AG08396 (cell line): ENCODE measurements around the gene BABAM2.

Experiments used
- DNase-seq: peaks from one replicate; pipeline ENCODE4 v3.0.0; 2012; ENCODE audit warnings: low spot score, mixed read lengths

BABAM2 gene

GRCh38 chr2:27911458-27912210 is 21.1 kb downstream of the BABAM2 start:
- DNase-seq, result no peak

- no peak for DNase-seq
Observed at GRCh38 chr2:27912512-27912911, 22.0 kb downstream of the BABAM2 start.

GRCh38 chr2:27914041-27914804 is 23.7 kb downstream of the BABAM2 start:
- no peak for DNase-seq

GRCh38 chr2:27914805-27915175 is 24.3 kb downstream of the BABAM2 start:
- DNase-seq, result no peak

GRCh38 chr2:27915191-27915590 is 24.7 kb downstream of the BABAM2 start:
- DNase-seq, result no peak

- no peak for DNase-seq
Observed at GRCh38 chr2:27915874-27916273, 25.3 kb downstream of the BABAM2 start.

GRCh38 chr2:27916293-27916995 is 25.9 kb downstream of the BABAM2 start:
- DNase-seq, result no peak

- no peak for DNase-seq
Observed at GRCh38 chr2:27920148-27920885, 29.8 kb downstream of the BABAM2 start.

- no peak for DNase-seq
Observed at GRCh38 chr2:27921424-27921823, 30.9 kb downstream of the BABAM2 start.

GRCh38 chr2:27921880-27922547 is 31.5 kb downstream of the BABAM2 start:
- no peak for DNase-seq

- DNase-seq, result no peak
Observed at GRCh38 chr2:27922842-27923241, 32.3 kb downstream of the BABAM2 start.

- no peak for DNase-seq
Observed at GRCh38 chr2:27925766-27926472, 35.4 kb downstream of the BABAM2 start.

- no peak for DNase-seq
Observed at GRCh38 chr2:27929916-27930486, 39.5 kb downstream of the BABAM2 start.

GRCh38 chr2:27931361-27931950 is 40.9 kb downstream of the BABAM2 start:
- DNase-seq, result no peak

GRCh38 chr2:27932396-27932795 is 41.9 kb downstream of the BABAM2 start:
- peak; percentile 12 for DNase-seq

GRCh38 chr2:27935026-27935425 is 44.5 kb downstream of the BABAM2 start:
- no peak for DNase-seq

GRCh38 chr2:27940090-27940671 is 49.7 kb downstream of the BABAM2 start:
- DNase-seq, result no peak

- DNase-seq, result no peak
Observed at GRCh38 chr2:27940982-27941381, 50.5 kb downstream of the BABAM2 start.

- no peak for DNase-seq
Observed at GRCh38 chr2:27942612-27943547, 52.4 kb downstream of the BABAM2 start.
